Activated CD8-positive, alpha-beta T cell treated with anti-CD3 and anti-CD28 coated beads for 36 hours (primary cell): ENCODE measurements around the gene PPP4R2. TPM values are rescaled to one million over a fixed set of nuclear protein-coding genes. Genes with fewer than 3 reads are reported as not detected.

Experiments used
- ATAC-seq: fragments of 200-7000 bp; cut with Tn5 transposase; one replicate; pipeline ENCODE4 v1.10.0; 2021; ENCODE audit warnings: mild to moderate bottlenecking, moderate library complexity
- CTCF ChIA-PET: fragments of 350-600 bp; sonication (Branson Sonifier 250); formaldehyde crosslinking; loops from one replicate; lab custom pipeline; 2021; ENCODE audit warnings: antibody characterized with exemption; lab: Charles Lee
- POLR2A ChIA-PET: fragments of 350-600 bp; sonication (Branson Sonifier 250); formaldehyde crosslinking; loops from one replicate; lab custom pipeline; 2021; ENCODE audit warnings: antibody characterized with exemption; lab: Charles Lee
- DNase-seq: peaks from one replicate; pipeline ENCODE4 v3.0.0-alpha.2; 2020
- H3K27ac Mint-ChIP-seq: one replicate; pipeline ENCODE4 v1.8.0; 2021; ENCODE audit warnings: mild to moderate bottlenecking, mixed read lengths
- H3K27me3 Mint-ChIP-seq: one replicate; pipeline ENCODE4 v1.8.0; 2021; ENCODE audit warnings: mixed read lengths
- H3K36me3 Mint-ChIP-seq: one replicate; pipeline ENCODE4 v1.8.0; 2021; ENCODE audit warnings: low read depth, mixed read lengths
- H3K4me1 Mint-ChIP-seq: one replicate; pipeline ENCODE4 v1.8.0; 2021; ENCODE audit warnings: low read depth, mixed read lengths
- H3K4me3 Mint-ChIP-seq: one replicate; pipeline ENCODE4 v1.8.0; 2021; ENCODE audit warnings: mild to moderate bottlenecking, moderate library complexity, mixed read lengths
- H3K9me3 Mint-ChIP-seq: one replicate; pipeline ENCODE4 v1.8.0; 2021; ENCODE audit warnings: mixed read lengths
- intact Hi-C: fragments of 100-400 bp; cut with micrococcal nuclease; formaldehyde crosslinking; loops from one replicate; pipeline ENCODE4 v1.10.0; 2022
- total RNA-seq, 2 experiments: library from RNA; stranded (reverse); gene quantifications; one replicate each; pipeline ENCODE4 v1.2.3, GENCODE V29; 2021
- TF ChIP-seq, protein P1 (sequence below): fragments of 200-600 bp; IDR thresholded peaks from one replicate; pipeline ENCODE4 v1.8.0; 2022; ENCODE audit warnings: antibody characterized with exemption, mild to moderate bottlenecking

The PPP4R2 gene
- total RNA-seq, 2 experiments from 2014 or later: 85.5 to 88.6 TPM

DNA sequence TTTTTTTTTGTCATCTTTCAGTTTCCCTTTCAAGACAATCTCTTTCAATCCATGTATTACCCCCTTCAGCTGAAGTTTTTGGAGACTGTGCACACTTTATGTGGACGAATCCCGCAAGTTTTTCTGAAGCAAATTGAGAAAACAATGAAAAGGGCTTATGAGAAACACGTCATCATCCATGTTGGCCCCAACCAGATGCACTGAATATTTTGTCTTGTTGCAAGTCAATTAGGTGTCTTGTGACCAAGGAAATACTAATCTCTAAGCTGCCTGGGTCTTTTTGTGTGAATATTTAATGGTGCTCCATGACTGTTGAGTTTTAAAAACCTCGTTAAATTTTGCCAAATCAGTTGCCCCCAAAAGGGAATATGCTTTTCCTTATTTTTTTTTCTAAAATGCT lies 21.7 kb upstream of the PPP4R2 start:
- no peak for ATAC-seq
- TF ChIP-seq, protein P1, sequence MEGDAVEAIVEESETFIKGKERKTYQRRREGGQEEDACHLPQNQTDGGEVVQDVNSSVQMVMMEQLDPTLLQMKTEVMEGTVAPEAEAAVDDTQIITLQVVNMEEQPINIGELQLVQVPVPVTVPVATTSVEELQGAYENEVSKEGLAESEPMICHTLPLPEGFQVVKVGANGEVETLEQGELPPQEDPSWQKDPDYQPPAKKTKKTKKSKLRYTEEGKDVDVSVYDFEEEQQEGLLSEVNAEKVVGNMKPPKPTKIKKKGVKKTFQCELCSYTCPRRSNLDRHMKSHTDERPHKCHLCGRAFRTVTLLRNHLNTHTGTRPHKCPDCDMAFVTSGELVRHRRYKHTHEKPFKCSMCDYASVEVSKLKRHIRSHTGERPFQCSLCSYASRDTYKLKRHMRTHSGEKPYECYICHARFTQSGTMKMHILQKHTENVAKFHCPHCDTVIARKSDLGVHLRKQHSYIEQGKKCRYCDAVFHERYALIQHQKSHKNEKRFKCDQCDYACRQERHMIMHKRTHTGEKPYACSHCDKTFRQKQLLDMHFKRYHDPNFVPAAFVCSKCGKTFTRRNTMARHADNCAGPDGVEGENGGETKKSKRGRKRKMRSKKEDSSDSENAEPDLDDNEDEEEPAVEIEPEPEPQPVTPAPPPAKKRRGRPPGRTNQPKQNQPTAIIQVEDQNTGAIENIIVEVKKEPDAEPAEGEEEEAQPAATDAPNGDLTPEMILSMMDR: no peak
- Mint-ChIP-seq H3K4me3 (no peak overlapping the region), H3K36me3 (no peaks in the 10 kb centered on the region), H3K27me3 (peaks cover 3% of the 10 kb centered on the region), H3K4me1 (peaks cover 15% of the 10 kb centered on the region), H3K27ac (no peak overlapping the region), H3K9me3 (no peaks in the 10 kb centered on the region)
- POLR2A ChIA-PET: no interaction called here
- CTCF ChIA-PET: interaction anchor here (1.1 kb wide), 1 partner anchor 82 kb away, joined by 4 read pairs; no protein-coding TSS in a partner anchor
- no peak for DNase-seq
- intact Hi-C loops: no loop called here

DNA sequence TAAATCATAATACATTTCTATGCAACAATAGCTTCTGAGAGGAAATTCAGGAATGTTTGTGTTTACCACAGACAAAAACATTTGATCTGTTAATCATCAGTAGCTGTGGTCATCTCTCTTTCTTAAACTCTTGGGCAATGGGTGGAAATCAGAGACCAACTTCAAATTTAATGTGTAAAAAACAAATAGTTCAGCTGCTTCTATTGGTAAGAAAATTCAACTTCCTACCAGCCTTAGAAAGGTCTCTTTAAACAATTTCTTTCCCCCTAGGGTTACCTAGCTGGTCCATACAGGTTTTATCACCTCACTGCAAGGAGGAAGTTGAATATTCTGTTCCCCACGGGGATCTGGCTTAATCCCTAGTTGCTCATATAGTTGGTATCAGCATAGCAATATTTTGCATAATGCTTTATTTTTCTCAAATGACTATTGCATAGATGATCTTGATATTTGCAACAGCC lies 20.3 kb upstream of the PPP4R2 start:
- DNase-seq: no peak
- intact Hi-C loops: no loop called here
- H3K27me3 Mint-ChIP-seq: peaks cover 4% of the 10 kb centered on the region
- ChIA-PET CTCF (interaction anchor here (0.8 to 1.0 kb wide), 3 partner anchors 13 to 34 kb away, joined by 3 to 4 read pairs (median 3); no protein-coding TSS in a partner anchor), POLR2A (interaction anchor here (0.8 kb wide), 1 partner anchor 21 kb away, joined by 3 read pairs; the partner anchor contains the start of gene PPP4R2)
- peaks cover 15% of the 10 kb centered on the region for H3K4me1 Mint-ChIP-seq
- H3K27ac Mint-ChIP-seq: no peak overlapping the region
- H3K4me3 Mint-ChIP-seq: no peak overlapping the region
- ATAC-seq: no peak
- no peaks in the 10 kb centered on the region for H3K9me3 Mint-ChIP-seq
- TF ChIP-seq, protein P1: no peak
- H3K36me3 Mint-ChIP-seq: no peaks in the 10 kb centered on the region

DNA sequence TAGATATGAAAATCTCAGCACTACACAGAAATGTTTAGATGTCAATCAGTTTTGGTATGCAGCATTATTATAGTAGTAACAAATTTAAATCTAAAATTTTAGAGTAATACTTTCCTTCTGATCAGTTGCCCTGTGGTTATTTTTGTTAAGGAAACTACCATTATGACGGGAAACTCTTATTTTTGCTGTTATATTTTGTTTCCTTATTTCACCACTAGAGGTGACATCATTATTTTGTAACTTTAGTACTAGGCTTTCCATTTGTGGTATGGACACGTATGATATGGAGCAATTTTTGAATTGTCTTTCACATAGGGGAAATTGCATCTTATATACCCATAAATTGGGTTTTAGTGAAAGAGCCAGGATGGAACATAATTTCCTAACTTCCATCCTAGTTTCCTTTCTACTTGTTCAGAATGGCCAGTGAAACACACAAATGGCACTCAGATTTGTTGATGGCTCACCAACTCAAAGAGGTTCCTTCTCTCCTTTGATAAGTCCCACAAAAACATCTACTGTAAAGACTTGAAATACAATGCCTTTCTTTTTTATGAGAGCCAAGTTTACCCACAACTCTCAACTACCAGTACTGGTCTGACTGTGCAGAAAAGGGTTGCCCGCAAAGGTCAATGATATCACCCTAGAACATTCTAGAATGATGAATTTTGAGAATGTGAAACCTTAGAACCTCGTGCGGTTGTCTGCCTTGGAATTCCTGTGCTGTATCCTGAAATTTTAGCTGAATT lies 19.4 kb upstream of the PPP4R2 start:
- no peak overlapping the region for H3K4me3 Mint-ChIP-seq

DNA sequence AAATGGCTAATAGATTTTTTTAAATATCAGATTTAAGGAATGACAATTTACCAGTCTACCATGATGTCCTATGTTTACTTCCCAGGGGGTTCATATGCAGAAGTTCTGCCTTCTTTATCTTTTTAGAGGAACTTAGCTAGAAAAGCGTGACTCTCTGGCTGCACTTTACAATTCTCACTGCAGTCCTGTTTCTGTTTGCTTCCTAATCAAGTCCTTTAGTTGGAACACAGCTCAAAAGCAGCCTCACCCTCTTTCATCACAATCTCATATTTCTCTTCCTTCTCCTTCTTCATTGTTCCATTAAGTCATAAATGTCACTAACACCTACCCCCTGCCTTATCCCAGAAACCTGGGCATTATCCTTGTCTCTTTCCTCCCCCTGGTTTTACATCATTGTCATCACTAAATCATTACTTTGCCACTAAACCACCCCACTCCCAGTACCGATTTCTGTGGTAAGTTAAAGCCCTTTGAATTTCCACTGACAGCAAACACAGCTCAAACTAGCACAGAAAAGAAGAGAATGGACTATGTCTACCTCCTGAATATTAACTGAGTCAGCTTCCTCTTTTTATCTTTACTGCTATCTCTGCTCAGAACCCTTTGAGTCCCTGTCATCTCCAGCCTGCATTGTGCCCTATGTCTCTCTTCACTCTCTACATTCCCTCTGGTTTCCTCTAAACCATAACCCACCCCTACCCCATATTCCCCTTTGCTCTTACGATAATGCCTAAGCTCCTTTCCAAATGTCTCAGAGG lies 13.8 kb upstream of the PPP4R2 start:
- peaks cover 7% of the 10 kb centered on the region for H3K9me3 Mint-ChIP-seq
- TF ChIP-seq, protein P1: no peak
- intact Hi-C loops: no loop called here
- no peak overlapping the region for H3K4me3 Mint-ChIP-seq
- DNase-seq (no peak), ATAC-seq (no peak)
- H3K4me1 Mint-ChIP-seq: no peaks in the 10 kb centered on the region
- CTCF ChIA-PET: interaction anchor here (1.1 to 2.4 kb wide), 4 partner anchors 10 to 73 kb away, joined by 3 to 8 read pairs (median 4); no protein-coding TSS in a partner anchor
- POLR2A ChIA-PET: no interaction called here
- H3K27ac Mint-ChIP-seq: no peak overlapping the region
- H3K27me3 Mint-ChIP-seq: peaks cover 7% of the 10 kb centered on the region
- peaks cover 3% of the 10 kb centered on the region for H3K36me3 Mint-ChIP-seq

More for the DNA sequence above, 19.4 kb upstream of the PPP4R2 start:
- ChIA-PET CTCF (interaction anchor here (0.6 to 1.0 kb wide), 2 partner anchors 15 to 77 kb away, joined by 3 read pairs; no protein-coding TSS in a partner anchor), POLR2A (no interaction called here)
- peaks cover 4% of the 10 kb centered on the region for H3K27me3 Mint-ChIP-seq
- H3K36me3 Mint-ChIP-seq: no peaks in the 10 kb centered on the region
- intact Hi-C loops: no loop called here
- H3K27ac Mint-ChIP-seq: peak overlapping the region; percentile 60
- ATAC-seq: peak; percentile 84
- DNase-seq: peak; percentile 43
- TF ChIP-seq, protein P1: peak; percentile 22
- H3K4me1 Mint-ChIP-seq: peaks cover 15% of the 10 kb centered on the region
- no peaks in the 10 kb centered on the region for H3K9me3 Mint-ChIP-seq
